NCI-H82 treated with DMSO at 0.1 percent for 48 hours (cell line): ENCODE results near the gene CACNB1.

Experiments
- DNase-seq: peaks from one replicate; lab custom pipeline; 2025; ENCODE audit not compliant: unreplicated experiment; lab: John Stamatoyannopoulos, UW

CACNB1 gene

GRCh38 chr17:39204245-39204644 is 6.8 kb upstream of the CACNB1 start:
- DNase-seq: no peak

- no peak for DNase-seq
Observed at GRCh38 chr17:39200957-39201510, 3.6 kb upstream of the CACNB1 start.

- no peak for DNase-seq
Observed at GRCh38 chr17:39200070-39200879, 2.8 kb upstream of the CACNB1 start, which contains the start of gene RPL19. Gene RPL19, plus strand, starts transcription at chr17:39200283. Its CDS starts 62 bp downstream, at chr17:39200345.

GRCh38 chr17:39199820-39200069 is 2.3 kb upstream of the CACNB1 start:
- peak; percentile 98 for DNase-seq

GRCh38 chr17:39198186-39198566 is 707 bp upstream of the CACNB1 start:
- DNase-seq: no peak

DNA sequence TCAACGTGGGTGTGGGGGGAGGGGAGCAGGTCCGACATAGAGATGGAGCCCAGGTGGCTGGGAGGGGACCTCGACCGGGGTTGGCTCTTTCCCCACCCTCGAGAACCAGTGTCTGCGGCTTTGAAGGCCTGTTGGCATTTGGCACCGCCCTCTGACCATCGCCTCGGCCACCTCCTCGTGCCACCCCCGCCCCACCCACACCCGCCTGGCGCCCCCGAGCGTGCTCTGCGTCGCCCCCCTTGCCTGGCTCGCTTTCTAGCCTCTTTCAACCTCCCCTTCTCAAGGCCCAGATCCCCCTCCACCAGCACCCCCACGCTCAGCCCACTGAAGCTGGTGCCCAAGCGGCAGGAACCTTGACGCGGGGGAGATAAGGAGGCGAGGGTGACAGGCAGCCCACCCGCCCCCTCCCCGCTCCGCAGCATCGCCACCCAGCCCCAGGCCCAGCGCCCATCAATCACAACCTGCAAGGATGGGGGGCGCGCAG is 619 bp downstream of the CACNB1 start:
- DNase-seq: no peak

DNA sequence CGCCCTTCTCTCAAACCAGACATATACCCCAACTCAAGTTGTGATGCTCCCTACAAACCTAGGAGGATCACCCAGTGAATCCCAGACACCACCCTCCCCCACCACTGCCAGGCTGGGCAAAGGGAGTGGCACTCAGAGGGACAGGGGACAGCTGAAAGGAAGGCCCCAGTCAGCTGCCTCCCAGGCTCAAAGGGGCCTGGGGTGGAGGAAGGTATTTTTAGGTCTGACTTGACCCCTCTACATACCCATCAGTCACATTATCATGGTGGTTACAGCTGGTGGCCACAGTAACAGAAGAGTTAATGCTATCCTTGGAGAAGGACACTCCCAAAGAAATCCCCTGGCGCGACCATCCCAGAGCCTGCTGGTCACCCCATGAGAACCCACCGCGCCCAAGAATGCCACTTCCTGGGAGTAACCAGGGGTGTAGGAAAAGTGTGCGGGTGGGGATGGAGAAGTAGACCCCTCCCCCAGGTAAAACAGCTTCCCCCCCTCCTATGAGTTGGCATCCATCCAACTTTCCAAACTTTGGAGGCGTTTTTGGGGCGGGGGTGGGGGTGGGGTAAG is 1.1 kb downstream of the CACNB1 start:
- DNase-seq: no peak

- DNase-seq: no peak
Observed at GRCh38 chr17:39195568-39196160, 1.8 kb downstream of the CACNB1 start.

DNA sequence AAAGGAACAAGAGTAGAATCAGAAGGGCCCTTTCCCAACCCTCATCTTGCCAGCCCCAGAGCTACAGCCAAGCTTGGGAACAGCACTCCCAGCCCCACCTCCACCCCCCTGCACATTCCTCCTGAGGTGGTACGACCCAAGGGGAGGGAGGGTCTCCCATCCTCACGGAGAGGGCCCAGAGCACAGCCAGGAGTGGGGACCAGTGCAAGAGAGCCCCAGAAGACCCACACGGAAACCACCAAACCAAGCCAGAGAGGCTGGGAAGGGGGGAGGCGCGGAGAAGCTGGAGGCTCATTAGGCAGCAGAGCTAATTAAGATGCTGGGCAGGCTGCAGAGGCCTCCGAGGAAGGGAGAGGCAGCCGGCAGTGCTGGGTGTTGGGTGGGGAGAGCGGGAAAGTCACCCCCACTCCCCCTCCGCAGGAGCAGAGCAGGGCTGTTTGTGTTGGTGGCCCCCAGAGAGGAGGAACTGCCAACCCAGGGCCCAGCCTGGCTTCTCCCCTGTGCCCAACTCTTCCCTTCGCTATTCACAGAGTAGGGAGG is 2.4 kb downstream of the CACNB1 start:
- DNase-seq: no peak

DNA sequence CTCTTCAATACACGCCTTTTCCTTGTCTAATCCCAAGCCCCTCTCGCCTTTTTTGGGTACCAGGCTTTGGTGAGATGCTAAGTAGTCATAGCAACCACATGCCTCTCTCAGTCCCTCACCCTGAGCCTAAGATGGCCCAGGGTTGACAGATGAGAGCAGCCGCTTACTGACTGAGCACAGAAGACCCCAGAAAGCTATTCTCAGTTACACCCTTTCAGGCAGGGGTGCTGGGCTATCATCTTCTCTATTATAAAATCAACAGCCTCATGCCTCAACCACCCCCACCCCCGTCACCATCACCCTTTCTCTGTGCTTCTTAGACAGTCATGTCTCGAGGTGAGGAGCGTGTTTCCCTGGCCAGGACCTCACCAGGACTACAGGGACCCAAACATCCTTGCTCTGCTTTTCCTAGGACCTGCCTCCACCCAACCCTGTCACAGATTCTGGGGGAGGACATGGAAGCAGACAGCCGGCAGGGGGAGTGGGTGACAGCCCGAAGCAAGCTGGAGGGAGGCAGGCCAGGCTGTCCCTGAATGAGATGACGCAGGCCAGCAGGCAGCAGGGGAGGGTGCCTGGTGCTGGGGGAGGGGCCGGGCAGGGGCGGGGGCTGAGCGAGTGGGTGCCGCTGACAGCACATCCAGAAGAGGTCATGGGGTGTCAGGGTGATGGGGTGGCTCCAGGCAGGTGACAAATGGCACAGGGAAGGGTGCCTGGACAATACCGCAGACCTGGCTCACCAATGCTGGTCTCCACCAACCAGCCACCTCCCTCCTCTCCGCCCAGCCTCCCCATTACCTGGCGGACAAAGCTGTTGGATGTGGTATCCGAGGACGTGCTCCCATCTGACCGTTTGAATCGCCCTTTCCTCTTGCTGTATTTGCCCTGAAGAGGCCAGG is 3.1 kb downstream of the CACNB1 start:
- DNase-seq: peak; percentile 46

DNA sequence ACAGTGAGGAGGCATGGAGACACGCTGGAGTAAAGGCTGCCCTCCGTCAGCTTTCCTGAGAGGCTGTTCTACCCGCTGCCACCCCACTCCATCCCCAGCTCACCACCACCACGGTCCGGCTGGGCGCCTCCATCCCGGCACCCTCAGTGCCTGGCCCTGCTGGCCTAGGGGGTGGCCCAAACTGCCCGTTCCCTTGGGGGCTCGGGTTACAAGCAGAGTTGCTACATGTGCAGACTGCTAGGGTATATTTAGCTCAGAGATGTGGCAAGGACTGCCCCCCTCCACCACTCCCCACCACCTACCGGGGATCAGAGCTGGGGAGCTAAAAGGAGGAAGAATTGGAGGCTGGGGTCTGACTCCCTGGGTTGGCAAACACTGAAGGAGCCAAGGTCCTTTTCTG is 4.1 kb downstream of the CACNB1 start:
- DNase-seq: no peak

DNA sequence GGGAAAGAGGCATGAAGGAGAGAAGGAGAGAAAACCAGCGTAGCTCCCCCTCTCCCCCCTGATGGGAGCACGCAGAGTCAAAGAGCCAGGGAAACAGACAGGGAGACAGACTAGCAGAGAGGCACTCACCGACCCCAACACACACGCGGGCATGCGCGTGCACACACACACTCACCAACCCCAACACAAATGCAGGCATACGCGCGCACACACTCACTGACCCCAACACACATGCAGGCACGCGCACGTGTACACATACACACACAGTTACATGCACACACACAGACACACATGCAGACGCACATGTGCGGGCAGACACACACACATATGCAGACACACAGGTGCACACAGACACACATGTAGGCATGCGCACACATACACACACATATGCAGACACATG is 4.6 kb downstream of the CACNB1 start:
- DNase-seq: no peak

GRCh38 chr17:39191750-39192510 is 5.5 kb downstream of the CACNB1 start:
- no peak for DNase-seq

DNA sequence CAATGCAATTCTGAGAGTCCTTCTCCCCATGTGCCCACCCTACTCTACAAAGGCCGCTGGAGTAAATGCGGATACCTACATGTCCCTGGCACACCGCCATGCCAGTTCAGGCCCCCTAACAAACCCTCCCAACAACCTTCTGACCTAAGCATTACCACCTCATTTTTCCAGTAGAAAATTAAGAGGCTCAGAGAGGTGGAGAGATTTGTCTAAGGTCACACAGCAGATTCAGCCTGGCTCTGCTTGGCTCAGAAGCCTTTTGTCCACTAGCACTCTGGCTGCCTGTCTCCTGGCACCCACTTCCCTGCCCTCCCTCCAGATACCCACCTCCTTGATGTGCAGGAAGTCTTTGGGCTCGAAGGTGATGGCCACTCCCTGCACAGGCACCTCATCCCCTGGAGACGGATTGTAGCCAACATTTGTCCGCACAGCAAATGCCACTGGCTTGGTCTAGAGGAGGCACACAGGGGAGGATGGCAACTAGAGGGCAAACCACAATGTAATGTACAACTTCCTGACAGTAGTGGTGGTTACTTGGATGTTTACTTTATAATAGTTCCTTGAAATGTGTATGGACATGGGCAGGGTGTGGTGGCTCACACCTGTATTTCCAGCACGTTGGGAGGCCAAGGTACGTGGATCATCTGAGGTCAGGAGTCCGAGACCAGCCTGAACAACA is 10.2 kb downstream of the CACNB1 start:
- no peak for DNase-seq

GRCh38 chr17:39186481-39187002 is 10.9 kb downstream of the CACNB1 start:
- no peak for DNase-seq

GRCh38 chr17:39183720-39184119 is 13.7 kb downstream of the CACNB1 start:
- no peak for DNase-seq

- DNase-seq: no peak
Observed at GRCh38 chr17:39183045-39183444, 14.4 kb downstream of the CACNB1 start.

- peak; percentile 90 for DNase-seq
Observed at GRCh38 chr17:39181303-39181702, 16.2 kb downstream of the CACNB1 start.

- DNase-seq: no peak
Observed at GRCh38 chr17:39178536-39178935, 18.9 kb downstream of the CACNB1 start.
